K562 (cell line): ENCODE results near the gene CROCC2. TPM values are rescaled to one million over a fixed set of nuclear protein-coding genes. Genes with fewer than 3 reads are reported as not detected.

Experiments used
- ATAC-seq: fragments of 200-7000 bp; cut with Tn5 transposase; 3 replicates; pipeline ENCODE4 v1.9.1; 2020; ENCODE audit warnings: moderate library complexity
- BruUV-seq: library from RNA; stranded (reverse); fragments of 400-500 nt; replicated peaks from 2 replicates; lab custom pipeline; 2021; lab: Mats Ljungman, UMichigan
- CTCF ChIA-PET: fragments of 300-600 bp; formaldehyde crosslinking; extraction: SDS; loops from one replicate; lab custom pipeline; 2021; ENCODE audit warnings: low intra/inter-chr PET ratio; lab: Yijun Ruan, JAX
- POLR2A ChIA-PET: fragments of 300-600, 350-650 bp; sonication (Branson Sonifier 250); formaldehyde crosslinking; extraction: SDS; loops from one replicate; lab custom pipeline; 2021; ENCODE audit warnings: antibody characterized with exemption, inconsistent platforms; lab: Yijun Ruan, JAX
- DNase-seq, 4 experiments: peaks; one replicate each; pipeline versions ENCODE4 v3.0.0 to v3.0.0-alpha.2; 2011 to 2018; ENCODE audit warnings: low spot score in 3 of 4, mixed read lengths in 3 of 4; ENCODE audit errors: extremely low read depth in 1 of 4
- FAIRE-seq: peaks from 2 replicates; lab custom pipeline; 2011; peaks lifted over from hg19 to GRCh38; lab: Jason Lieb, UNC
- H2AFZ ChIP-seq: 2 replicates; pipeline ENCODE4 v1.6.0; 2011; ENCODE audit warnings: low read depth, low read length, control low read depth, inconsistent platforms
- H3K27ac ChIP-seq: fragments of 200-600 bp; 3 replicates; pipeline ENCODE4 v1.8.0; 2011; ENCODE audit warnings: low read depth, mild to moderate bottlenecking, control low read depth, inconsistent platforms, low read length, moderate library complexity, mixed read lengths; ENCODE audit errors: extremely low read depth
- H3K27me3 ChIP-seq, 2 experiments: fragments of 300-600 bp in 1 of 2; 2 replicates in 1 of 2; 3 replicates in 1 of 2; pipeline versions ENCODE4 v1.6.0 to v1.8.0; 2011; ENCODE audit warnings: inconsistent platforms in 2 of 2, low read length in 2 of 2, mild to moderate bottlenecking in 1 of 2, mixed read lengths in 1 of 2, moderate library complexity in 1 of 2; ENCODE audit not compliant: control insufficient read depth in 2 of 2, insufficient read depth in 2 of 2
- H3K36me3 ChIP-seq: fragments of 300-600 bp; 3 replicates; pipeline ENCODE4 v1.8.0; 2011; ENCODE audit warnings: mild to moderate bottlenecking, low read length, inconsistent platforms; ENCODE audit not compliant: control insufficient read depth, insufficient read depth
- H3K4me1 ChIP-seq, 2 experiments: fragments of 200-600 bp in 1 of 2; replicated peaks in 1 of 2; 2 replicates in 1 of 2; 3 replicates in 1 of 2; pipeline versions ENCODE4 v1.5.1 to v1.8.0; 2011; ENCODE audit warnings: inconsistent platforms in 2 of 2, low read length in 2 of 2, mild to moderate bottlenecking in 1 of 2, mixed read lengths in 1 of 2, moderate library complexity in 1 of 2; ENCODE audit not compliant: control insufficient read depth in 2 of 2, insufficient read depth in 2 of 2
- H3K4me2 ChIP-seq: 2 replicates; pipeline ENCODE4 v1.6.1; 2011; ENCODE audit warnings: low read length, control low read depth, inconsistent platforms, mixed read lengths; ENCODE audit not compliant: insufficient read depth
- H3K4me3 ChIP-seq: fragments of 200-600 bp; sonication (generic), shearing (Covaris generic); 2 replicates; pipeline ENCODE4 v1.5.1; 2016; ENCODE audit warnings: control low read depth, inconsistent platforms
- H3K79me2 ChIP-seq: fragments of 200-600 bp; 3 replicates; pipeline ENCODE4 v1.8.0; 2011; ENCODE audit warnings: low read length, inconsistent platforms; ENCODE audit not compliant: control insufficient read depth, insufficient read depth
- H3K9ac ChIP-seq, 2 experiments: 2 replicates each; pipeline versions ENCODE4 v1.6.0 to v1.6.1; 2011; ENCODE audit warnings: low read depth in 2 of 2, low read length in 2 of 2, control low read depth in 1 of 2, inconsistent platforms in 1 of 2, mild to moderate bottlenecking in 1 of 2, mixed read lengths in 1 of 2; ENCODE audit not compliant: insufficient read depth in 1 of 2
- H3K9me1 ChIP-seq: one replicate; pipeline ENCODE4 v1.6.0; 2011; ENCODE audit warnings: inconsistent platforms, mild to moderate bottlenecking, low read length, moderate library complexity; ENCODE audit not compliant: control insufficient read depth, insufficient read depth
- H3K9me3 ChIP-seq: replicated peaks from 2 replicates; pipeline ENCODE4 v1.5.1; 2011; ENCODE audit warnings: low read depth, low read length, inconsistent platforms; ENCODE audit not compliant: control insufficient read depth, insufficient read depth
- H4K20me1 ChIP-seq: replicated peaks from 2 replicates; pipeline ENCODE4 v1.6.1; 2011; ENCODE audit warnings: low read length, inconsistent platforms, mixed read lengths; ENCODE audit not compliant: control insufficient read depth, insufficient read depth
- FUS ChIP-seq: fragments of 200-400 bp; formaldehyde crosslinking; optimal IDR thresholded peaks from 2 replicates; pipeline ENCODE3; 2017; ENCODE audit warnings: low read depth, low read length
- GATA2 ChIP-seq: sonication (generic); formaldehyde crosslinking; IDR thresholded peaks from 2 replicates; pipeline ENCODE4 v1.4.0; 2020; ENCODE audit warnings: mild to moderate bottlenecking, missing genetic modification reagents
- HMGN3 ChIP-seq: IDR thresholded peaks from 2 replicates; pipeline ENCODE4 v1.6.1; 2011; ENCODE audit warnings: borderline replicate concordance, low read depth, mild to moderate bottlenecking, mixed read lengths, low read length; ENCODE audit not compliant: insufficient read length; ENCODE audit errors: extremely low read depth
- HOXB6 ChIP-seq: fragments of 250-450 bp; sonication (Bioruptor Pico); IDR thresholded peaks from 2 replicates; pipeline ENCODE4 v1.5.1; 2022; ENCODE audit warnings: mild to moderate bottlenecking, borderline replicate concordance
- KLF16 ChIP-seq: IDR thresholded peaks from 2 replicates; pipeline ENCODE4 v1.6.1; 2016; ENCODE audit warnings: antibody characterized with exemption
- LEF1 ChIP-seq: fragments of 450-650 bp; IDR thresholded peaks from 2 replicates; pipeline ENCODE4 v1.6.1; 2016; ENCODE audit warnings: mild to moderate bottlenecking
- MAFG ChIP-seq: fragments of 450-650 bp; conservative IDR thresholded peaks from 2 replicates; pipeline ENCODE4 v1.6.1; 2016; ENCODE audit warnings: missing genetic modification characterization, missing compliant biosample characterization
- SIX5 ChIP-seq, 2 experiments: IDR thresholded peaks; 2 replicates each; pipeline ENCODE4 v1.6.1; 2011; ENCODE audit warnings: low read length in 2 of 2, borderline replicate concordance in 1 of 2, low read depth in 1 of 2, mild to moderate bottlenecking in 1 of 2, moderate library complexity in 1 of 2; ENCODE audit not compliant: insufficient read depth in 1 of 2
- TEAD1 ChIP-seq, 2 experiments: fragments of 450-650 bp in 1 of 2; sonication (generic) in 1 of 2; formaldehyde crosslinking; IDR thresholded peaks; 2 replicates each; pipeline versions ENCODE4 v1.4.0 to v1.8.0; 2020 to 2022; ENCODE audit warnings: mild to moderate bottlenecking in 2 of 2, missing genetic modification reagents in 1 of 2
- ZNF146 ChIP-seq: IDR thresholded peaks from one replicate; pipeline ENCODE4 v1.6.1; 2018; ENCODE audit warnings: missing compliant biosample characterization; ENCODE audit not compliant: unreplicated experiment
- ZNF224 ChIP-seq: sonication (generic); formaldehyde crosslinking; IDR thresholded peaks from 2 replicates; pipeline ENCODE4 v1.8.0; 2022; ENCODE audit warnings: mild to moderate bottlenecking, missing genetic modification reagents
- ZNF311 ChIP-seq: fragments of 250-450 bp; sonication (Bioruptor Pico); IDR thresholded peaks from 2 replicates; pipeline ENCODE4 v1.4.0; 2020; ENCODE audit warnings: mild to moderate bottlenecking, moderate library complexity
- ZNF444 ChIP-seq: fragments of 250-450 bp; sonication (Bioruptor Pico); IDR thresholded peaks from 2 replicates; pipeline ENCODE4 v1.4.0; 2020; ENCODE audit warnings: mild to moderate bottlenecking, moderate library complexity
- ZNF584 ChIP-seq: fragments of 200-800 bp; sonication (Bioruptor generic); IDR thresholded peaks from 2 replicates; pipeline ENCODE4 v1.6.1; 2016; ENCODE audit warnings: low read depth, mild to moderate bottlenecking, missing genetic modification characterization, missing compliant biosample characterization
- WGBS: fragments of 100-300 bp; shearing (Covaris generic); methylation state at CpG from one replicate; pipeline ENCODE4 v1.1.6; 2016; ENCODE audit warnings: low coverage, mixed read lengths; ENCODE audit not compliant: insufficient coverage; ENCODE audit errors: missing lambda C conversion rate; 5-methylcytosine and 5-hydroxymethylcytosine counted together
- in situ Hi-C: fragments of 300-500 bp; cut with MboI; formaldehyde crosslinking; loops from 4 replicates; pipeline ENCODE4 v1.15.0; 2018; ENCODE audit warnings: inconsistent platforms, mixed read lengths
- intact Hi-C: fragments of 100-400 bp; cut with micrococcal nuclease; formaldehyde crosslinking; loops from 2 replicates; pipeline ENCODE4 v1.14.2; 2022
- polyA plus RNA-seq, 8 experiments: library from polyadenylated mRNA; depleted of rRNA in 4 of 8; stranded (reverse) in 5 of 8; unstranded in 3 of 8; fragments of >200 nt; fragmentation: Nextera tagmentation in 2 of 8; fragmentation: Illumina TruSeq in 1 of 8; extraction: Ambion mirVana in 2 of 8; extraction: Trizol in 1 of 8; gene quantifications; 2 replicates each; pipeline versions ENCODE4 v1.2.1 to v1.2.3, GENCODE V29; 2011 to 2014; ENCODE audit warnings: inconsistent platforms in 1 of 8, missing spikeins in 1 of 8
- total RNA-seq, 7 experiments: library from RNA; depleted of rRNA in 6 of 7; stranded (reverse); fragments of >200 nt in 6 of 7; fragmentation: Illumina TruSeq in 2 of 7; extraction: Trizol in 2 of 7; gene quantifications; 2 replicates each; pipeline versions ENCODE4 v1.2.1 to v1.2.3, GENCODE V29; 2011 to 2021; ENCODE audit warnings: low replicate concordance in 1 of 7
- TF ChIP-seq, protein P1 (sequence below): fragments of 250-450 bp; sonication (Bioruptor Pico); IDR thresholded peaks from 2 replicates; pipeline ENCODE4 v1.8.0; 2021; ENCODE audit warnings: borderline replicate concordance, mild to moderate bottlenecking, moderate library complexity; ENCODE audit not compliant: poor library complexity, severe bottlenecking
- TF ChIP-seq, protein P2 (sequence below), 2 experiments: fragments of 450-650 bp in 1 of 2; sonication (generic) in 1 of 2; formaldehyde crosslinking; conservative IDR thresholded peaks; 2 replicates each; pipeline versions ENCODE4 v1.4.0 to v1.8.1; 2020 to 2022; ENCODE audit warnings: mild to moderate bottlenecking in 1 of 2, missing genetic modification reagents in 1 of 2
- TF ChIP-seq, protein P3 (sequence below): fragments of 250-450 bp; sonication (Bioruptor Pico); IDR thresholded peaks from 2 replicates; pipeline ENCODE4 v1.8.0; 2022; ENCODE audit warnings: inconsistent platforms

The CROCC2 gene
- total and polyA plus RNA-seq, 9 of the 15 experiments (the other 6 are each of a cell fraction or from before 2014, with no cell fraction given) = not detected

DNA sequence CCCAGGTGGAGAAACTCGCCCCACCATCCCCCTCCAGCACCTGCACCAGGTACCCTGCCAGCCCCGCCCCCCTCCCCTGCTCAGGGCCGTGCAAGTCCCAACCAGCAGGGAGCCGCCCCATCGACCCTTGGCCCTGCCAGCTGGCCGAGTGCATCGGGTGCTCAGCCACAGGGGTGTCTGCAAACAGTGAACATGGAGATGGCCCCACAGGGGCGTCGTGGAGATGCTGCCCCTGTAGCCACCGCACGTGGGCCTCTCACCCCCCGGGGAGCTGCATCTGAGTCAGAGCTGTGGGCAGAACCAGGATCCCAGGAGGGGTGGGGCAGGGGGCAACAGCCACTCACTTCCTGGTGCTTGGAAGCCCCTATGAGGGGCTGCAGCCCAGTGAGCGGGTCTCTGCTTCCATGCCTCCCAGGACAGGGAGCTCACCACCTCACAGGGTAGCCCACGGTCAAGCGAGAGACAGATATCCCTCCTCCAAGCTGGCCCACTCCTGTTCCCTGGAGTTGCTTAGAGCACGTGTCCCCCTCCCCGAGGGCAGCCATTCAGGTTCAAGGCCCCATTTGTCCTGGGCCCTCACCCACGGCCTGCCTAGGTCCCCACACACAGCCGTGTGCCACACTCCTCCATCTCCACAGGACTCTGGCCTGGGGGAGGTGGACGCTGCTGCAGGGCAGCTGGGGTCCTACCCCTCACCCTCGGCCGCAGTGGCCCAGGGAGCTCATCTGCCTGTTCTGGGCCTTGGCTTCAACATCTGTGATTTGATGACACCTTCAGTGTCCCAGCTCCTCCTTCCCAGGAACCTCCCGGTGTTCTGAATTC, 9.1 kb upstream of the CROCC2 start (continued):
- TF ChIP-seq LEF1 = no peak
- TF ChIP-seq ZNF311 = no peak
- TF ChIP-seq KLF16 = no peak
- TF ChIP-seq TEAD1 (CRISPR knock-in tag; IDR thresholded peaks at IDR 0.05) = no peak
- no peak for TF ChIP-seq MAFG (tag)

- Histone ChIP-seq H3K9ac (no peak overlapping the region), H2AFZ (no peak overlapping the region), H3K79me2 (no peaks in the 10 kb centered on the region), H3K4me1 (peaks cover 0 to 6% of the 10 kb centered on the region in 2 experiments; a peak in 2 of 5 replicates), H4K20me1 (0 out of 2 replicates have a peak, but pooled peaks cover 7% of the 10 kb centered on the region), H3K36me3 (no peaks in the 10 kb centered on the region), H3K9me1 (no peaks in the 10 kb centered on the region), H3K9me3 (no peaks in the 10 kb centered on the region), H3K27me3 (peaks cover 0 to 47% of the 10 kb centered on the region in 2 experiments; a peak in 3 of 5 replicates), H3K4me2 (no peak overlapping the region), H3K4me3 (no peak overlapping the region), H3K27ac (no peak overlapping the region)
- DNase-seq (no peak), FAIRE-seq (no peak), ATAC-seq (no peak)
- in situ Hi-C loops (no loop called here), intact Hi-C loops (no loop called here)
- no TSS peak for BruUV-seq
- ChIA-PET CTCF (no interaction called here), POLR2A (interaction anchor here (0.6 kb wide), 1 partner anchor 218 kb away, joined by 5 read pairs; no protein-coding TSS in a partner anchor)
- 0% methylated on average over 8 of the region's 17 CpGs for WGBS
- TF ChIP-seq HMGN3 (no peak), FUS (no peak), GATA2 (CRISPR knock-in tag) (no peak), ZNF146 (CRISPR knock-in tag) (no peak), SIX5 (IDR thresholded peaks at IDR 0.05; ENCODE audit: borderline replicate concordance in 1 of 2, insufficient read depth in 1 of 2, low read depth in 1 of 2, low read length in 2 of 2) (no peak), ZNF444 (CRISPR knock-in tag) (no peak), ZNF584 (no peak), HOXB6 (no peak), ZNF224 (CRISPR knock-in tag) (no peak)
- TF ChIP-seq, protein P1, sequence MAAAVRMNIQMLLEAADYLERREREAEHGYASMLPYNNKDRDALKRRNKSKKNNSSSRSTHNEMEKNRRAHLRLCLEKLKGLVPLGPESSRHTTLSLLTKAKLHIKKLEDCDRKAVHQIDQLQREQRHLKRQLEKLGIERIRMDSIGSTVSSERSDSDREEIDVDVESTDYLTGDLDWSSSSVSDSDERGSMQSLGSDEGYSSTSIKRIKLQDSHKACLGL (CRISPR knock-in tag) = no peak
- TF ChIP-seq, protein P2, sequence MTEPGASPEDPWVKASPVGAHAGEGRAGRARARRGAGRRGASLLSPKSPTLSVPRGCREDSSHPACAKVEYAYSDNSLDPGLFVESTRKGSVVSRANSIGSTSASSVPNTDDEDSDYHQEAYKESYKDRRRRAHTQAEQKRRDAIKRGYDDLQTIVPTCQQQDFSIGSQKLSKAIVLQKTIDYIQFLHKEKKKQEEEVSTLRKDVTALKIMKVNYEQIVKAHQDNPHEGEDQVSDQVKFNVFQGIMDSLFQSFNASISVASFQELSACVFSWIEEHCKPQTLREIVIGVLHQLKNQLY (CRISPR knock-in tag; conservative IDR thresholded peaks at IDR 0.05) = no peak
- TF ChIP-seq, protein P3, sequence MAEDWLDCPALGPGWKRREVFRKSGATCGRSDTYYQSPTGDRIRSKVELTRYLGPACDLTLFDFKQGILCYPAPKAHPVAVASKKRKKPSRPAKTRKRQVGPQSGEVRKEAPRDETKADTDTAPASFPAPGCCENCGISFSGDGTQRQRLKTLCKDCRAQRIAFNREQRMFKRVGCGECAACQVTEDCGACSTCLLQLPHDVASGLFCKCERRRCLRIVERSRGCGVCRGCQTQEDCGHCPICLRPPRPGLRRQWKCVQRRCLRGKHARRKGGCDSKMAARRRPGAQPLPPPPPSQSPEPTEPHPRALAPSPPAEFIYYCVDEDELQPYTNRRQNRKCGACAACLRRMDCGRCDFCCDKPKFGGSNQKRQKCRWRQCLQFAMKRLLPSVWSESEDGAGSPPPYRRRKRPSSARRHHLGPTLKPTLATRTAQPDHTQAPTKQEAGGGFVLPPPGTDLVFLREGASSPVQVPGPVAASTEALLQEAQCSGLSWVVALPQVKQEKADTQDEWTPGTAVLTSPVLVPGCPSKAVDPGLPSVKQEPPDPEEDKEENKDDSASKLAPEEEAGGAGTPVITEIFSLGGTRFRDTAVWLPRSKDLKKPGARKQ (CRISPR knock-in tag) = no peak
These were observed 7.9 kb upstream of the CROCC2 start for GRCh38 chr2:240898108-240898730.
